Lung microvascular endothelial cell (primary cell): ENCODE data around the gene WNK2. TPM values are rescaled to one million over a fixed set of nuclear protein-coding genes. Genes with fewer than 3 reads are reported as not detected.
"Not testable (repeated sequence)": the region's sequence is repeated elsewhere in the genome, so short reads cannot be mapped to it uniquely, and the experiment has no call there.

ENCODE experiments used
- DNase-seq, 2 donors: peaks; one replicate each; pipeline versions ENCODE4 v3.0.0 to v3.0.0-alpha.2; 2010; ENCODE audit warnings: low read depth in 2 of 2
- total RNA-seq: library from RNA; depleted of rRNA; stranded (reverse); fragments of >200 nt; gene quantifications from 2 replicates; pipeline ENCODE4 v1.2.1, GENCODE V29; 2014

WNK2 gene
- total RNA-seq, 1 donor from 2014 or later: not detected

- DNase-seq: no peak
Measured at GRCh38 chr9:93305497-93306020, 121.6 kb downstream of the WNK2 start.

- no peak for DNase-seq
Measured at GRCh38 chr9:93306081-93306480, 122.1 kb downstream of the WNK2 start.

DNA sequence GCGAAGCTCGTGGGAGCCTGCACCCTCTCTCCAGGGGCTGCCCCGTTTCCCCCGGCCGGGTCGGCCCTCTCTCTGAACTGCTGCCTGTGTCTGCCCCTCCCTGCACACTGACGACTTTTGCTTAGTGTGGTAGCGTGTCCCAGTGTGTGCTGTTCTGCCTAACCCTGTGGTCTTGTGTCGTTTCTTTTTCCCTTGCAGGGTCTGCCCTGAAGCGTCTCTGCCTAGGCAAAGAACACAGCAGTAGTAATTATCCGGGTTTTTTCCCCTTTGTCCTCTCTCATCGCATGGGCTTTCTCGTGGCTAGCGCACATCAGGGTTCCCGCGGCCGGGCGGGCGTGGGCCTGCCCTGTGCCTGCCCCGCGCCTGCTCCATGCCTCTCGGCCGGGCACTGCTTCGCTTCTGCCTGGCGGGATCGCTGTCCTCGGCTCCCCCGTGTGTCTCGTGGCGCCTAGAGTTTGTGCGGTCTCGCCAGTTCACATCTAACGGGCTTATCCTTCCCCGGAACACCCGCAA lies 122.7 kb downstream of the WNK2 start:
- no peak for DNase-seq

- DNase-seq: no peak
Measured at GRCh38 chr9:93307468-93308157, 123.7 kb downstream of the WNK2 start.

DNA sequence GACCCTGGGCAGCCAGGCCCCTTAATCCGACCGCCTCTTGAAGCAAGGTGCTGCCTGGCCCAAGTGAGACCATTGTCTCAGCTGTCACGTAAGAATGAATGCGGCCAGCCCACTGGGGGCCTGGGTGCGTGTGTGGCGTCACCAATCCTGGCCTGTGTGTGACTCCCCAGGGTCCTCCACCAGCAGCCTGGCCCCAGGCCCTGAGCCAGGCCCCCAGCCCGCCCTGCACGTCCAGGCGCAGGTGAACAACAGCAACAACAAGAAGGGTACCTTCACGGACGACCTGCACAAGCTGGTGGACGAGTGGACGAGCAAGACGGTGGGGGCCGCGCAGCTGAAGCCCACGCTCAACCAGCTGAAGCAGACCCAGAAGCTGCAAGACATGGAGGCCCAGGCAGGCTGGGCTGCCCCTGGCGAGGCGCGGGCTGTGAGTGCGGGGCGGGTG lies 124.2 kb downstream of the WNK2 start:
- no peak for DNase-seq

GRCh38 chr9:93308676-93309075 lies 124.7 kb downstream of the WNK2 start:
- DNase-seq: no peak

DNA sequence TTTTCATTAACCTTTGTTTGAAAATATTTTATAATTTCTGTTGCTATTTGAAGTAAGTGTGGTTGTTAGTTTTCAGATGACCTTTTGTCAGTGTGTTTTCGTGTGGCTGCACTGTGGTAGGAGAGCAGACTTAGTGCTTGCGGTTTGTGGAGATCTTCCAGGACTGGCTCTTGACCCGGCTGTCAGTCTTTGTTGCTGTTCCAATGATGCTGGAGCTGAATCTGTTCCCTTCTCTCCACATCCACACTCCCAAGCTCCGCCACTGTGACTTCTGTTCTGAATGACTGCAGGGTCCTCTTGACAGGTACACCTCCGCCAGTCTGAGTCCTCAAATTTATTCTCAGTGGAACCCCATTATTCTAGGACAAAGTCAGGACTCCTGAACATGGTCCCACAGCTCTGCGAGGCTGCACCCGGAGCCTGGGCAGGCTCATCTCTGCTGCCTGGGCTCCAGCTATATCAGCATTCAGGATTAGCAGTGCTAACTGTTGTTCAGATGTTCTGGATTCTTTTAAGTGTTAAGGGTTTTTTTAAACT lies 126.0 kb downstream of the WNK2 start:
- no peak for DNase-seq

DNA sequence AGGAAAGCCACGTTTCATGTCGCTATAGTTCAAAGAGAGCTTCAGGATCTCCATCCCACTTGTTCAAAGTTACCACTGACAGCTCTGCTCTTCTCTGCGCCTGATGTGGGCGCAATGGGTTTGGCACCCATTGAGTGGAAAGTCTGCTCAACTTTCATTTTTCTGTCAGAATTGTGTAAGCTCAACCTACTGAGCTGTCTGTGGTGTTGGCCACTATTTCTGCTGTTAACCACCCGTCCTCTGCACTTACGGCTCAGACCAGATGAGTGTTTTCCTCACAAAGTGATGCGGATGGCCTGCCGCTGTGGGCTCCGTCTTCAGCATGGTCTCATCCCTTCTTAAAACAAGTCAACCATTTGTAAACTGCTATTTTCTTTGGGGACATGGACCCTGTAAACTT lies 131.2 kb downstream of the WNK2 start:
- no peak for DNase-seq

DNA sequence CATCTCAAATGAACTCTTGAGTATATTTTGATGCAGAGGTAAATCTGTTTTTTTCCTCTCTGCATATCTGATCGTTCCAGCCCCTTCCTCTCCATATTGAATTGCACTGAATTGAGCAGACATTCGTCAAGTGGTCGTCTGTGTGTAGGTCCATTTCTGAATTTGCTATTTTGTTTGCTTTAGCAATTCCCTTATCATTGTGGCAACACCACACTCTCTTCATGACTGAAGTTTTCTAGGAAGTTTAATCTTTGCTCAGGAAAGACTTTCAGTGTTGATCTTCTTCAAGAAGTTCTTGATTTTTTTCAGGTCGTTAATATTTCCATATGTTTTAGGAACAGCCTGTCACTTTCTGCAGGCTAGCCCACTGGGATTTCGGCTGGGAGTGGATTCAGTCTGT lies 132.0 kb downstream of the WNK2 start:
- DNase-seq: no peak

DNA sequence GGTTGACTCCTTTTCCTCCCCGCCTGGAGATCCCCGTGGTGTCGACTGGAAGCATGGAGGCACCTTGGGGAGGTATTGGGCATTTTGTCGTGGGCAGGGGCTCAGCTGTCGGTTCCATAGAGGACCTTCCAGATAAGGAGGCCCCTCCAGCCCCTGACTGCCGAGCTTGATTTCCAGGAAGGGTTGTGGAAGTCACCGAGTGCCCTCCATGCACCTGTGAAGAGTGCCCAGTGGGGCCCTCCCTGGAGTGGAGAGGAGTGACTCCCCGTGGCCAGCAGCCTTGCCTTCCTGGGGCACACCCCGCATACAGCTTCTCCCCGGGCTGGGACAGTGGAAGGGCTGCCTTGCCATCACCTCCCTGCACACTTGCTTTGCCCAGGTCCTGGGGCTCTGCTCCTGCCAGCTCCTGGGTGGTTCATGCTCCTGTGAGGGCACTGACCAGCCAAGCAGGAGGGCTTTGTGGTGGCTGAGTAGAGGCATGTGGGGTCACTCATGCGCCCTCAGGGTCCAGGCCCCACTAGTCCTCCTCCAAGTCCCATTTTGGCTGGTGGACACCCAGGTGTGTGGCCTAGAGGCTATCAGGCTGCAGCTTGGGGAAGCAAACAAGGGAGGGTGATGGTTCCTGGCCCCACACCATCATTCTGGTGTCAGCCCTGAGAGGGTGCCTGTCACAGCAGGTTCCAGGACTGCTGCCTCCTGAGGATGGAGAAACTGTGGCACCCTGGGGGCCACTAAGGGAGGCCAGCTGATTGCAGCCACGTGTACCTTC lies 133.0 kb downstream of the WNK2 start:
- DNase-seq: no peak

GRCh38 chr9:93317495-93318094 lies 133.7 kb downstream of the WNK2 start:
- no peak for DNase-seq

DNA sequence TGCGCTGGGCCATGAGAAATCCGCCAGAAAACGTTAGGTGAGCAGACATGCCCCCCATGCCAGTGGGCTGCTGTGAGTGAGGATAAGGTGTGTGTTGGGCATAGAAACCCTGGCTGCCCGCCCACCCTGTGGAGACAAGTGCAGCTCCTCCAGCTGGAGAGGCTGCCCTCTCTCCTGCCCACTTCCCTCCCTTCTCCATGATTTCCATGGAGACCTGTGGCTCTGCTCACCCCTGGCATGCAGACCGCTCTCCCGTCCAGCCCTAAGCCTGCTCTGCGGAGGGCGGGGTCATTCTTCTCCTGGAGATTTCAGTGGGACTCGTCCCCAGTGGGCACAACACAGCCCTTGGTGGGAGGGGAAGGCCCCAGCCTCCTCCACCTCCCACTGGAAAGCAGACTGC lies 134.5 kb downstream of the WNK2 start:
- DNase-seq: no peak

DNA sequence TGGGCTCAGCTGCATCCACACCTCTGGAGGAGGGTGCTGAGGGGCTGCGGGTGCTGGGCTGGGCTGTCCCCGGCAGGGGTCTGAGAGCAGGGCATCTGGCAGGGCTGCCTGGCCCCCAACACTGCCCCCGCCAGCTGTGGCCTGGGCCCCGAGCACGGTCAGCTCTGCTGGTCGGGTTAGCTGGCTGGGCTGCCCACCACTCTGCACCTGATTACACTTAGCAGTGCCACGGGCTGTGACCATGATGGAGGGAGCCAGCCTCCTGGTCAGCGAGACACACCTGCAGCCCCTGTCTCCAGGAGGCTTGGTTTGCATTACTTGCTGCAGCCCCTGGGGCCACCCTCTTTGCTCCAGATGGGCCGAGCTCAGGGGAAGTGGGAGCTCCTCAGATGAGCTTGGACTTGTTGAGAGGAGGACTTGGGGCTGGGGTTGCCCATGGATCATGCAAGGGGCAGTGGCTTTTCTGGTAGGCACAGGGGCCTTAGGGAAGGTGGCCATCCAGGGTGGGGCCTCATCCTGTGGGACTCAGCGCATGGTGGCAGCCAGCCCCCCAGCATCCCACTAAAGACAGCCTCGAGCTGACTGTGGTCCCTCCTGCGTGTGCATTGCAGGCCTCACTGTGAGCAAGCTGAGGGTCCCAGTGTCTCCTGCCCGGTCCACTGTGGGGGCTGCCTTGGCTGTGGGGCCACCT lies 135.5 kb downstream of the WNK2 start:
- no peak for DNase-seq

GRCh38 chr9:93319992-93320500 lies 136.1 kb downstream of the WNK2 start:
- no peak for DNase-seq

DNA sequence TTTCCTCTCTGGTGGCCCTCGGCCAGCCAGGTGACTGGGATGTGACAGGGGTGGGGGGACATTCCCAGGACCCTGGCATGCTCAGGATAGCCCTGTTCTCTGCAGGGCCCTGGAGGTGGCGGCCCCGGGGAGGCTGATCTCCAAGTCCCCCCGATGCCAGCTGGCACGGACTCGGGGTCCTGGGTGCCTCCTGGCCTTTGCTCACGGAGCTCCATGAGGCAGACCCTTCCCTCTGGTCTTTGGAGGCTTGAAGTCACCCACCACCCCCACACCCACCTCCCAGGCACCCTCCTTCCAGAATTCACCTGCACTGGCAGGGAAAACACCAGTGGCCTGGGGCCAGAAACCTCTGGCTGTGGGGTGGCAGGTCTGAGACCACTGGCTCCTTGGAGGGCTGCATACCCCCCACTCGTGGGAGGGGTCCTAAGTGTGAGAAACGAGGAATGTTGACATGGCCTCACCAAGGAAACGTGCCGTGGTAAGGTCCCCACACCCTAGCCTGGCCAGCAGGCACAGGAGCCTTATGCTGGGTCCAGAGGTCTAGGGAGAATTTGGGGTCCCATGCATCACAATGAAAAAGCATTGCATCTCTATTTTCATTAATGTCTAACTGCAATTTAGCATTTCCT lies 136.8 kb downstream of the WNK2 start:
- no peak for DNase-seq

GRCh38 chr9:93321220-93321610 lies 137.3 kb downstream of the WNK2 start:
- no peak for DNase-seq

- not testable (repeated sequence) for DNase-seq
Measured at GRCh38 chr9:93323446-93323954, 139.6 kb downstream of the WNK2 start.

GRCh38 chr9:93324191-93324834 lies 140.4 kb downstream of the WNK2 start:
- no peak for DNase-seq

DNA sequence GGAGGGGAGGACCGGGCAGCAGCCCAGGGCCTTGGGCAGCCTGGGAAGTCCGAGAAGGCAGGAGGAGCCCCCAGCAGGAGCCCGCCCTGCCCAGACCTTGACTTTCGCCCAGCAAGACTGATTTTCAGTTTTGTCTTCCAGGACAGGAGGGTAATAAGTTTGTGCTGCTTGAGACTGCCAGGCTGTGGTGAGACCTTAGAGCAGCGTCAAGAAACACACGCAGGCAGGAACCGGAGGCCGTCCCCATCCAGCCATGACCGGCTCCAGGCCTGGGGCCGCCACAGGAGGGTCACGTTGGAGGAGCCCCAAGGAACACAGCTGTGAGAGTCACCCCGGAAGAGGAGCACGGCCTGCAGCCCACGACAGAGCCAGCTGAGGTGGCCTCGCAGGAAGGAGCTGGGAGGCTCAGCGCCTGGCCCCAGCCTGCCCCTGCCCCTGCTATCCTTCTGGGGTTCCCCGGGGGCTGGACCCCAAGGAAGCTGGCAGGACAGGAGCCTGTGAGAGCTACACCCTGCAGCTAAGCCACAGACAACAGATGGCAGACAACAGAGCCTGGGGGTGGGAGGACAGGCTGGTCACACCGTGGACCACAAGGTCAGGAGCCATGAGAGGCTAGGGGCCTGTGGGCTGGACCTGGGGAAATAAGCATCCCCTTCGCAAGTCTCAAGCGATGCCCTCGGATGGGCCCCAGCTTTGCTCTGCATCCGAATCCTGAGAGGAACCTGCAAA lies 141.5 kb downstream of the WNK2 start:
- DNase-seq: no peak
